Stimulated activated CD8-positive, alpha-beta memory T cell treated with anti-CD3 and anti-CD28 coated beads, Interleukin-15, amount 100 ng/mL, for 1 hour (primary cell): ENCODE measurements around the gene TBX1.

Experiments used
- DNase-seq: peaks from one replicate; pipeline ENCODE4 v3.0.0-alpha.2; 2020; ENCODE audit warnings: low read depth

The TBX1 gene

GRCh38 chr22:19738664-19739447, 21.7 kb upstream of the TBX1 start:
- DNase-seq: no peak

GRCh38 chr22:19739448-19739895, 21.1 kb upstream of the TBX1 start:
- no peak for DNase-seq

GRCh38 chr22:19739911-19740449, 20.6 kb upstream of the TBX1 start:
- DNase-seq: no peak

GRCh38 chr22:19740586-19740985, 20.0 kb upstream of the TBX1 start:
- no peak for DNase-seq

- no peak for DNase-seq
Measured at GRCh38 chr22:19741053-19741452, 19.5 kb upstream of the TBX1 start.

GRCh38 chr22:19742160-19743066, 18.2 kb upstream of the TBX1 start:
- no peak for DNase-seq

- DNase-seq: no peak
Measured at GRCh38 chr22:19743081-19743480, 17.5 kb upstream of the TBX1 start.

GRCh38 chr22:19743651-19744050, 16.9 kb upstream of the TBX1 start:
- DNase-seq: no peak

GRCh38 chr22:19744350-19745006, 16.1 kb upstream of the TBX1 start:
- DNase-seq: no peak

- no peak for DNase-seq
Measured at GRCh38 chr22:19745155-19746101, 15.2 kb upstream of the TBX1 start.

- no peak for DNase-seq
Measured at GRCh38 chr22:19746726-19747125, 13.9 kb upstream of the TBX1 start.

GRCh38 chr22:19747551-19747950, 13.0 kb upstream of the TBX1 start:
- no peak for DNase-seq

- no peak for DNase-seq
Measured at GRCh38 chr22:19748139-19748538, 12.4 kb upstream of the TBX1 start.

- DNase-seq: no peak
Measured at GRCh38 chr22:19748991-19749664, 11.4 kb upstream of the TBX1 start.

- no peak for DNase-seq
Measured at GRCh38 chr22:19749876-19750275, 10.7 kb upstream of the TBX1 start.

GRCh38 chr22:19750507-19751490, 9.8 kb upstream of the TBX1 start:
- no peak for DNase-seq

- no peak for DNase-seq
Measured at GRCh38 chr22:19751497-19752245, 8.9 kb upstream of the TBX1 start.

GRCh38 chr22:19753090-19753842, 7.3 kb upstream of the TBX1 start:
- no peak for DNase-seq
